Anterior cingulate cortex (tissue), 58 donors: ENCODE results near the gene RBMX2.

Experiments used
- DNase-seq, 58 donors: peaks; one replicate each; lab custom pipeline; 2025; lab: John Stamatoyannopoulos, UW

The RBMX2 gene

GRCh38 chrX:130444641-130445336, 43.0 kb downstream of the RBMX2 start:
- DNase-seq: no peak

- no peak for DNase-seq
Observed at GRCh38 chrX:130446974-130447373, 45.2 kb downstream of the RBMX2 start.
